GM19455 (cell line): ENCODE data around the gene CBY1.

Source experiments
- ATAC-seq: cut with Tn5 transposase; IDR thresholded peaks from one replicate; pipeline ENCODE4 v1.9.1; 2021; ENCODE audit not compliant: unreplicated experiment

Gene CBY1

DNA sequence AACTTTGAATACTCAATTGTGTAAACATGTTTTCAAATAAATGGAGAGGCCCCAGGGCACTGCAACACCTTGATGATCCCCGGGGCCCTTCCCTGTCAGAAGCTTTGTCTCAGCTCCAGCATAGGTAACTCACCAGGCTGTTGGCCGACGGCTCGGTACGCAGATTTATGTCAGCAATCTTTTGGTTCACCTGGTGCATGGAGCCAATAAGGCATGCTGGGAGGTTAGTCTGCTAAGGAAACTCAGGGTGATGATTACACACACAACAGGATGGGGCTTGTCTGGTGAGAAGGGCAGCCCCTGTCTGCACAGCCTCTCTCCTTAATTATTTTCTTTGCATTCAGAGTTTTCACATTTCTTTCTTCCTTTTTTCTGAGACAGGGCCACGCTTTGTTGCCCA is 11.0 kb upstream of the CBY1 start:
- ATAC-seq: no peak

DNA sequence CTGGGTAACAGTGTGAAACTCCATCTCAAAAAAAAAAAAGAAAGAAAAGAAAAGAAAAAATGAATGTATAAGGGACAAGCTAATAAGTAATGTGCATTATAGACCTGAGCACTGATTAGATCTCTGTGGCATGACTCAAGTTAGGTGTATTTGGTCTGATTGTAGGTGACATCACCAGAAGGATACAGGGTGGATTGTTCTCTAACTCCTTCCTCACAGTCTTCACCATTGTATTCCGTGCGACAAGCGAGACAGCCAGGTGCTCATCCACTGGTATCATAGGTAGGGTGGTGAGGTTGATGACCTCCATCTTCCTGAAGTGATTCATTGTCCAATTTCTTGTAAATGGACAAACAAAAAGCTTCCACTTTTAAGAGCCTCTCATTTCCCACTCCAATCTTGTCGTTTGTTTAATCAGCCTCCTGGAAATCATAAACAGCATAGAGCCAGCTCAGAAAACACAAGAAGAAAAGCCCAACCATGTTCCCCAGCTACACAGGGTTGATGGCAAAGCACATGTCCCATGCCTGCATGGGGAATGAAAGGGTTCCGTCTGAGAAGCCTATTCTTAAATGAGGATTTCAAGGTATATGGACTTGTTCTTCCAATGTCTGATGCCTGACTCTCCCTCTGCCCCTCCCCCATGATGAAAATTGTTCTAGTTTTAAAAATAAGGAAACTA is 6.5 kb upstream of the CBY1 start:
- ATAC-seq: no peak

DNA sequence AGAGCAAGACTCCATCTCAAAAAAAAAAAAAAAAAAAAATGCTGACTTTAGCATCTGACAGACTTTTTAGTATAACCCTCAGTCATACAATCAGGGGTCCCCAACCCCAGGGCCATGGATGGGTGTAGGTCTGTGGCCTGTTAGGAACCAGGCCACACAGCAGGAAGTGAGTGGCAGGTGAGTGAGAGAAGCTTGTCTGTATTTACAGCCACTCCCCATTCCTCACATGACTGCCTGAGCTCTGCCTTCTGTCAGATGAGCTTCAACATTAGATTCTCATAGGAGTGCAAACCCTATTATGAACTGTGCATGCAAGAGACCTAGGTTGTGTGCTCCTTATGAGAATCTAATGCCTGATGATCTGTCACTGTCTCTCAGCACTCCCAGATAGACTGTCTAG is 3.6 kb upstream of the CBY1 start:
- no peak for ATAC-seq

- no peak for ATAC-seq
Measured at GRCh38 chr22:38653741-38654140, 2.7 kb upstream of the CBY1 start.

DNA sequence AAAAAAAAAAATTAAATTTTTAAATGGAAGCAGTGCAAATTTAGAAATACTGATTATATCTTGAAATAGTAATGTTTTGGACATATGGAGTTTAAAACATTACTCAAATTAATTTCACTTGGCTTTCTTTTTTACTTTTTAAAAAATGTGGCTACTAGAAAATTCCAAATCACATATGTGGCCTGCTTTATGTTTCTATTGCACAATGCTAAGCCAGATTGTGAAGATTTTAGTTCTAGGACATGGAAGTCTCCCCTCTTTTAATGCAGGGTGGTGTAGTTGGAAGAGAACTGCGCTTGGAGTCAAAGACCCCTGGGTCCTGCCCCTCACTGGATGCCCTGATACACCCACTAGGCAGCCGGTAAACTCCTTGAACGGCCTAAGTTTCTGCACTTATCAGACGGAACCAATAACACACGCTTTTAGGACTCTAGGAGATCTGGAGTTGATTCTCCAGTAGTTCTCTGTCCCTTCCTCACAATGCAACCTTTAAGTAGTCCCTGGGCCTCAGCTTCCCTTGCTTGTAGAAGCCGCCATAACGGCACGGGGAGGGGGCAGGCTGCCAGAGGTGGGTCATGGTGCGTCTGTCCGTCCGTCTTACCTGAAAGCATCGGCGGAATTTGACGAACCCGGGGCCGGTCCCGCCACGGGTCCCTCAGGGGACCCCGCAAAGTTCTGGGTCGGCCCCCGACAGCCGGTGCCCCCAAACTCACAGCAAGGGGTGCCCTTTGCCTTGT is 751 bp upstream of the CBY1 start:
- ATAC-seq: no peak

GRCh38 chr22:38657045-38657909 is 839 bp downstream of the CBY1 start:
- peak; percentile 32 for ATAC-seq

DNA sequence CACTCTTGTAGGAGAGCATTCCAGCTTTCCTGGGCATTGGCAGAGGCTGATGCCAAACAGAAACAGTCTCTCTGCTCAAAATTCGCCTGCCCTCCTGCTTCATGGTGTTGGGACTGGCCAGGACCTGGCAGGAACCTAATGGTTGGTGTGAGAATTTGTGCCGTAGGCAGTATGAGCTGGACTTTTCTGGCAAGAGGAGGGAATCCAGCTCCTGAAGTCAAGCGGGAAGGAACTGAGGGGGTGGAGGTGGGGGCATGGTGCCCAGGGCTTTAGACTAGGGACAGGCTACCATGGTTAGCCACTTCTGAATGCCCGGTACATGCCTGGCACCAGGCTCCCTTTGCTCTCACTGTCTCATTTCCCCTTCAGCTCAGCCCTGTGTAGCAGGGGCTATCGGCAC is 18.4 kb downstream of the CBY1 start:
- ATAC-seq: no peak

- no peak for ATAC-seq
Measured at GRCh38 chr22:38675833-38676232, 19.4 kb downstream of the CBY1 start.

DNA sequence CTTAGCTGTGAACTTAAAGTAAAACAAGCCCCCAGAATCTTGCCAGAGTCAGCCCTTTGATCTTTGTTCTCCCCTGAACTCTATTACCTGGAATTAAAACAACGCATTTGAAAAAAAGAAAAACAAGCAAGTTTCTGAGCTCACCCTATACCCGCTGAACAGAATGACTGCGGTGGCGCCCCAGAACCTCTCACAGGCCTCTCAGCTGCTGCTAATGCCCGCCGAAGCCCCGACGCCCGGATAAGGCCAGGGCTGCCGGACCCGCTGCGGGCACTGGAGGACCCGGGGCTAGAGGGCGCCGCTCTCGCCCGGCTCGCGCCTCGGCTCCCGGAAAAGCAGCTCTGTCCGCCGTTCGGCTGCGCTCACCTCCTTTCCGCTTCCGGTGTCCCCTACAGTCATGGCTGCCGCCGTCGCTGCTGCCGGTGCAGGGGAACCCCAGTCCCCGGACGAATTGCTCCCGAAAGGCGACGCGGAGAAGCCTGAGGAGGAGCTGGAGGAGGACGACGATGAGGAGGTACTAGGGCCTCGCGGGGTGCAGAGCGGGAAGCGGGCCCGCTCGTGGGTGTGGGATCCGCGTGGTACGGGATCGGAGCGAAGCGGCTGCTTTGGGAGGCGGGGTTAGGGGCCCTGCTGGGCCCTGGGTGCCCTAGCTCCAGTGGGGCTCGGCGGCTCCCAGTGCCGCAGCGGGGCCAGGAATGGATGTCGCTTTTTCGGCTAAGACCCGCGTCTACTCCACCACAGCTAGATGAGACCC is 25.3 kb downstream of the CBY1 start, which contains the start of gene TOMM22:
Gene TOMM22, plus strand, starts transcription at position 376 of the 754 bp plus-strand sequence. Its CDS starts 22 bp downstream, at position 398.
- ATAC-seq: peak; percentile 88

DNA sequence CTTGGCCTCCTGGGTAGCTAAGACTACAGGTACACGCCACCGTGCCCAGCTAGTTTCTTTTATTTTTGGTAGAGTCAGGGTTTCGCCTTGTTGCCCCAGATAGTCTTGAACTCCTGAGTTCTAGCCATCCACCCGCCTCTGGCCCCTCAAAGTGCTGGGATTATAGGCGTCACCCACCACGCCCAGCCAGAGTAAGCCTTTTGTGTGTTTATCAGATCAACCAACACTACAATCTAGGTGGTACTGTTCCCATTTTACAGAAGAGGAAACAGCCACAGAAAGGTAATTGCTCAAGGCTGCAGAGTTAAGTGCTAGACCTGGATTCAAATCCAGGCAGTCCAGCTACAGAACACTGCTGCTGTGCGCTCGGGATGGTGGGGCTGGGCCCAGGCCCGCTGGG is 28.5 kb downstream of the CBY1 start:
- ATAC-seq: no peak

DNA sequence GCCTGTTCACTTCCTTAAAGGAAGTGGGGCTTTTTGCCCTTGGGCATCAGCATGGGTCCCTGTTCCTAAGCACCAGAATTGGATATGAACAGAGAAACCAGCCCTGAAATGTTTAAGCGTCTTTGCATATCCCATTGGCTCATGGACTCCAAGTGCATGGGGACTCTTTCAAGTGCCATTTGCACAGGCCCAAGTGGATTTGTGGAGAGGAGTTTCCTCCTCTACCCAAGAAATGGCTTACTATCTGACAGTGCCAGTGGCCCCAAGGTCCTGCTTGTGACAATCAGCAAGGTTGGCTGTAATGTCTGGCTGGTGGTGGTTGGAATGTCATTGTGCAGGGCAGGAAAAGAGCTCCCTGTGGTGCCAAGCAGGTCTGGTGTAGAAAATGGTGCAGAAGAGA is 29.3 kb downstream of the CBY1 start:
- ATAC-seq: no peak

GRCh38 chr22:38689651-38690050 is 33.2 kb downstream of the CBY1 start:
- ATAC-seq: no peak

- no peak for ATAC-seq
Measured at GRCh38 chr22:38694049-38694448, 37.6 kb downstream of the CBY1 start.

- no peak for ATAC-seq
Measured at GRCh38 chr22:38694940-38695339, 38.5 kb downstream of the CBY1 start.

GRCh38 chr22:38696606-38697424 is 40.4 kb downstream of the CBY1 start:
- ATAC-seq: no peak

DNA sequence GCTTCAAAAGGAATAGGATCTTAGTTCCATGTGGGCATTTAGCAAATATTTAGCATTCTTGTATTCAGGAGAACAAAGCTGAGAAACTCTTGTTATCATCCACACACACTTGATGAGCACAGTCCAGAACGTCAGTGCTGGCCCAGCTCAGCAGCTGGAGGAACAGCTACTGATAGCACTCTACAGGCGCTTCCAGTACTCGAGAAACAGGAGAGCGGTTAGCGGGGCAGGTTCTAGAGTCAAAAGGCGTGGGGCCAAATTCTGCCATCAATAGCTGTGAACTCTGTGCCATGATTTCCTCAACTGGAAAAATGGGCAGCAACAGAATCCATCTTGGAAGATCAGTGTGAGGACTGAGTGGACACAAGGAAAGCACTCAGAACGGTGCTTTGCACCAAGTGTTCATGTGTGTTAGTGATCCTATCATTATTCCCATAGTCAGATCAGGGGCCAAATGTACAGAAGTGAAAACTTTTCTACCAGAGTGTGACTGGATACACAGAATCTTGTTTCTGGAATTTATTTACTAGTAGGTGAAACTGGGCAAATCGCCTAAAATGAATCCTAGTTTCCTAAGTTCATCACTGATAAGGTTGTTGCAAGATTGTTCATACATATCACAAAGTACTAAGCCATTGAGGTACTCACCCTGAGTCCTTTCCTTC is 41.1 kb downstream of the CBY1 start:
- ATAC-seq: no peak

GRCh38 chr22:38698407-38699094 is 42.1 kb downstream of the CBY1 start:
- no peak for ATAC-seq

- ATAC-seq: no peak
Measured at GRCh38 chr22:38699143-38699542, 42.7 kb downstream of the CBY1 start.

DNA sequence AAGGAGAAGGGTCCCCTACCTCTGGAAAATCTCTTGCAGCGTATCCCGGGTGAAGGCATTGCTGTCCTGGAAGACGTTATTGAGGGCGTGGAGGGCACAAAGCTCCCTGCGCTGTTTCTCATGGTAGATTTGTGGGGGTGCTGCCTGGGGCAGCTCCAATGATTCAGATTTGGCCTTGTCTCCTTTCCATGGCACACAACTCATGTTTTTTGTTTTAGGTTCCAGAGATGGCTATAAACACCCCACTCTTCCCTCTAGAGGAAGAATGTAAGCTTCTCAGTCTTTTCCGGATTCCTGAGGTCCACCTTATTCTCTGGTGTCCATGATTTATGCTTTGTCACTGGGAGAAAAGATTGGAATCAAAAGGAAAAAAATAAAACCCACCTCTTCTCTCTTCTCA is 43.3 kb downstream of the CBY1 start:
- ATAC-seq: no peak
